NCI-H510A (cell line): Measurements from ENCODE around the gene SLC25A45.
A peak's percentile ranks its signal among the peaks of the same experiment; 100 is the strongest.

ENCODE experiments used
- DNase-seq: peaks from one replicate; lab custom pipeline; 2025; lab: John Stamatoyannopoulos, UW

SLC25A45 gene, protein sequence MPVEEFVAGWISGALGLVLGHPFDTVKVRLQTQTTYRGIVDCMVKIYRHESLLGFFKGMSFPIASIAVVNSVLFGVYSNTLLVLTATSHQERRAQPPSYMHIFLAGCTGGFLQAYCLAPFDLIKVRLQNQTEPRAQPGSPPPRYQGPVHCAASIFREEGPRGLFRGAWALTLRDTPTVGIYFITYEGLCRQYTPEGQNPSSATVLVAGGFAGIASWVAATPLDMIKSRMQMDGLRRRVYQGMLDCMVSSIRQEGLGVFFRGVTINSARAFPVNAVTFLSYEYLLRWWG

DNA sequence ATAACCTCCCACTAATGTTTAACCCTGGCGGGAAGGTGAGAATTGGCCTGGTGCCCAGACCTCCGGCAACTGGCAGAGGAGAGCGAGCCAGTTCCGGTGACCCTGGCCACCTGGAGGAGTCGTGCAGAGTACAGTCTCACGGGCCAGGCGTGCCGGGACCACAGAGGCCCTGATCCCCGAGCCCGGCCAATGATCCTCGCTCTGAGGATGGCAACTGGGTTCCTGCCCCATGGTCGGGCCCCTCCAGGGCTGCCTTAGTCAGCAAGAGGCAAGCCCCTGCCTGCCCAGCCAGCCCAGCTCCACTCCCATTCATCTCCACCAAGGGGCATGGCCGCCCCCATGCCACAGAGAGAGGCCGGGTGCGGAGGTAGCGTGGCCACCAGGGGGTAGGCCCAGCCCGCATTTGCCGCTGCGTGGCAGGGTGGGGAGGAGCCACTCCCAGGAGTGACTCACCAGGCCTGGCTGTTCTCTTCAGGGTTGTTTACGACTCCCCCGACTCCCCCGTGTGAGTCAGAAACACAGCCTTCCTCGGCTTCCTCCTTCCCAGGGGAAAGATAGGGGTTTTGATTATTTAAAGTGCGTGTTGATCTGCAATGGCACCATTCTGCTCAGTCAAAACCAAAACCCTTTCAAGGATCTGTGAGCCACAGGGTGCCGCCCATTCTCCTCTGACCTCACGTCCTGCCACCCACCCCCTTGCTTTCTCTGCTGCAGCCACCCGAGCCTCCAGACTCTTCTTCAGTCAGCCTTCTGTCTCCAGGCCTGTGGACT is at the start of gene SLC25A45:
Gene SLC25A45 (minus strand): TSS at position 614 of the 771 bp plus-strand sequence. CDS start 695 bp downstream, outside the sequence.
- DNase-seq, result peak; percentile 92

DNA sequence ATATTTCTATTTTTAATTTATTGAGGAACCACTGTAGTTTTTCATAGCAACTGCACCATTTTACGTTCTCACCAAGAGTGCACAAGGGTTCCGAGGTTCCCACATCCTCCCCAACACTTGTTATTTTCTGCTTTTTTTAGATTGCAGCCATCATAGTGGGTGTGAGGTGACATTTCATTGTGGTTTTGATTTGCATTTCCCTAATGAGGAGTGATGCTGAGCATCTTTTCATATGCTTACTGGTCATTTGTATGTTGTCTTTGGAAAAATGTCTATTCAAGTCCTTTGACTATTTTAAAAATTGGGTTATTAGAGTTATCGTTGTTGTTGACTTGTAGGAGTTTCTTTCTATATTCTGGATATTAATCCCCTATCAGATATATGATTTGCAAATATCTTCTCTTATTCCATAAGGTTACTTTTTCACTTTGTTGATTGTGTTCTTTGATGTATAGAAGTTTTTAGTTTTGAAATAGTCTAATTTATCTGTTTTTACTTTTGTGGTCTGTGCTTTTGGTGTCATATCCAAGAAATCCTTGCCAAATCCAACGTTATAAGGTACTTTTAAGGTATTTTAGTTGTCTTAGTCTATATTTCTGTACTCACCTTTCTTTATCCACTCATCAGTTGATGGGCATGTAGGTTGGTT is 49.1 kb upstream of the SLC25A45 start:
- DNase-seq, result no peak

DNA sequence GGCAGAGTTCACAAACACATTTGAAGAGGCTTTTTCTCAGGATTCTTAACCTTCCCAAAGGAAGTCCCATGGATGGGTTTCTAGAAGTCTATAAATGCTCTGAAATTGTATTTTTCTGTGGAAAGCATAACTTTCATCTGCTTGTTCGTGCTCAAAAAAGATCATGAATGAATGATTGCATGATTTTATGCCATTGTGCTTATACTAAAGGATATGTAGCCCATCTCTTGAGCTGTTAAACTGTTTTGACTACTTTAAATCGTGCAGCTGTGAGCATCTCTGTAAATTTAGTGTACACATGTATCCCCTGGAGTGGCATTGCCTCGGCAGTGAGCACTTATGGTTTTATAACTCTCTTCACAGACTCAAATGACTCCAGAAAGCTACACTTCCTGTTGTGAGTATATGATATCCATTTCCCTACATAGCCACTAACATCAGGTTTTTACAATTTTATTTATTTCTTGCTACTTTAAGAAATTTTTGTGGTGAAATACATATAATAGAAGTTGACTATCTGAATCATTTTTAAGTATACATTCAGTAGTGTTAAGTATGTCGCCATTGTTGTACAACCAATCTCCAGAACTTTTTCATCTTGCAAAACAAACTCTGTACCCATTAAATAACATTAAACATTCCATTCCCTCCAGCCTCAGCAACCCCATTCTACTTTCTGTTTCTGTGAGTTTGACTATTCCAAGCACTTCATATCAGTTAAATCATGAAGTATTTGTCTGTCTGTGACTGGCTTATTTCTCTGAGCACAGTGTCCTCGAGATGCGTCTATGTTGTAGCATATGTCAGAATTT is 48.2 kb upstream of the SLC25A45 start:
- no peak for DNase-seq

DNA sequence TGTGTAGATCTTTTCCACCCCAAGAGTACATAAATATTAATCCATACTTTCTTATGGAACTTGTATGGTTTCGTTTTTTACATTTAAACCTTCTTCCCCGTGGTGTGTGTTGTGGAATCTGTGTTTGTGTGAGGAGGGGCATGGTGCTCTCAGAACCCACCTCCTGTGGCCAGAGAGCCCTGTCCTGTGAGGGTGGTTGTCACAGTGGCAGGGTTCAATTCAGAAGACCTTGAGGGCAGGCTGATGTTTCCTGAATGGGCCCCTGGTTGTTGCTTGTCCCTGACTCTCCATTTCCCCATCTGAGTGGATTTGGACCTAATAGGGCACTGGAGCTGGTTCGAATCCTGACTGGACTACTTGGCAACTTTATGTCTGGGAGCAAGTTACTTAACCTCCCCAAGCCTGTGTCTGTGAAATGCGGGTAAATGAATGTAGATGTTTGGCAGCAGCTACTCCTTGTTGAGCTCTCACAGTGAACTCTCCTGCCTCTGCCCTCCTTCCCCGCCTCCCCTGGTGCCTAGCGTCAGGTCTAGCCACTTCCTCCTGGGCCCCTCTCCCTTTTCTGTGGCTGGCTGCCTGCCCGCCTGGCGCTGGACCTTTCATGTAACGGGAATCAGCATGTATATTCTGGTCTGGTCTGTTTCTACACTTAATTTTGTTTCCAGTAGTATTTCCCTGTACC is 47.4 kb upstream of the SLC25A45 start:
- no peak for DNase-seq

DNA sequence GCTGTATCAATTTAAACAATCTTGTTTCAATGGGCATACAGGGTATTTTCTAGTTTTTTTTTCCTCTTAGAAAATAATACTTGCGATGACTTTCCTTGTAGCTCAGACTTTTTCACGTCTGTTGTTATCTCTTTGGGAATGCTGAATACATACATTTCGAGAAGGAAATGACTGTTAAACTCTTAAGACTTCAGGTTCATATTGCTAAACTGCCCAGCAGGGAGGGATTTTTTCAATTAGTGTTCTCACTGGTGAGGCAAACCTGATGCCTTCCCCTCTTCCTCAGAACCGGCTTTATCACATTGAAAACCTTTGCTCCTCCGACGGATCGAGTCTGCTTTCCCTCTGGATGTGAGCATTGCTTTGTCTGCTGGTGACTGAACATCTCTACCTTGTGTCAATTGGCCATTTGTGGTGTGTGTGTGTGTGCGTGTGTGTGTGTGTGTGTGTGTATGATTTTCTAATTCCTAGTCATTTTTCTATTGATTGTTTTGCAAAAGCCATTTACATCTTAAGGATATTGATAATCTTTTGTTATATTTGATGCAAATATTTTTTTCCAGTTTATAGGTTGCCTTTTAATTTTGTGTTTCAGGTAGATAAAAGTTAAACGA is 46.7 kb upstream of the SLC25A45 start:
- no peak for DNase-seq

DNA sequence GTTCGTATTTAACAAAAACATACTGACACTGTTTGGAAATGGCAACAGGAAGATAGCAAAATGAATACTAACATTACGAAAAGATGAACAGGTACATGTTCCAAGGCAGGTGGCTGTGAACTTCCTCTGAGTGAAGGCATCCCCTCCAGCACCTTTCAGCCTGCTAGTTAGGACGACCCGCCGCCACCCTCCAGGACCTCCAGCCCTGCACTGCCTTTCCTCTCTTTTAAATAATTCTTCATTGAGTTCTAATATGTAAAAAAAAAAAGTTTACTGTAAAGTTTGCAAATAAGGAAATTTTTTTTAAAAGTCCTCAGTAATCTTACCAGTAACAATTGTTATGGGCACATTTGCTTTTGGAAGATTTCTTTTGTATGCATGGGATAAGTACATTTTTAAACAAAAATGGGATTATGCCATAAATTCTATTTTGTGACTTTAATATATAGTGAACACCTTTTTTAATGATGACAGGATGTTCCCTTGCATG is 46.2 kb upstream of the SLC25A45 start:
- no peak for DNase-seq

DNA sequence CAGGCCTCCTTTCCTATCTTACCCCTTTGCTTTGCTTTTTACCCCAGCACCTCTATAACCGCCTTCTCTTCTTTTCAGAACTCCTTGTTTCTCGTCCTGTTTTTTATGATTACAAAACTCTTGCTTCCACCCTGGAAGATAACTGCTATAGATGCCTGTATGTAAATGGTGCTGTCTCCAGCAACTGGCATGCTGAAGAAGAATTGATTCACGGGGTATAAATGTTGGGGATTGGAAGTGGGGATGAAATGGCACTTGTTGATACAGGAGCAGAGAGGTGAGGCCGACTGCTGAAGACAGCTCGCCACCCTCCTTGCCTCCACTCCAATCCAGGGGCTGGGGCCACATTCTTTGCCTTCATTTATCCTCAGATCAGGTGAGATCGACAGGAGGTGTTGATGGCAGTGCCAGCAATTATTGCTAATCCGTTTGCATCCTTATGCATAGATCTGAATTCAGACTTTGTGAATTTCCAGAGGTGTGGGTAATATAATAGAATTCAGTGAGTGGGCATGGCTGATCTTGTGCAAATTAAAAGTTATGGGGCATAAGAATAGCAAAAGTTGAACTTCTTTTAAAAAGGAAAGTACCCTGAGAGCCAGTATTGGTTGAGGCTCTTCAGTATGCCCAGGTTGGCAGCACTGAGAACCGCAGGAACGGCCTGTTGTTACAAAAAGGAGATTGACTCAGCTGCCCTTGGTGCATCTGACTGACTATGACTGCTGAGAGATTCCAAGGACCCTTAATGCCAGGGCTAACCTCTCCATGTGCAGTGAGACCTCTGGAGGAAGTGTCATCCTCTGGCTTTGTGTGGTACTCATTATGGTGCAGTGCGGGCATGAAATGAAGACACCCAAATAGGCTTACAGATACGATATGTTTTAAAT is 45.5 kb upstream of the SLC25A45 start:
- no peak for DNase-seq

DNA sequence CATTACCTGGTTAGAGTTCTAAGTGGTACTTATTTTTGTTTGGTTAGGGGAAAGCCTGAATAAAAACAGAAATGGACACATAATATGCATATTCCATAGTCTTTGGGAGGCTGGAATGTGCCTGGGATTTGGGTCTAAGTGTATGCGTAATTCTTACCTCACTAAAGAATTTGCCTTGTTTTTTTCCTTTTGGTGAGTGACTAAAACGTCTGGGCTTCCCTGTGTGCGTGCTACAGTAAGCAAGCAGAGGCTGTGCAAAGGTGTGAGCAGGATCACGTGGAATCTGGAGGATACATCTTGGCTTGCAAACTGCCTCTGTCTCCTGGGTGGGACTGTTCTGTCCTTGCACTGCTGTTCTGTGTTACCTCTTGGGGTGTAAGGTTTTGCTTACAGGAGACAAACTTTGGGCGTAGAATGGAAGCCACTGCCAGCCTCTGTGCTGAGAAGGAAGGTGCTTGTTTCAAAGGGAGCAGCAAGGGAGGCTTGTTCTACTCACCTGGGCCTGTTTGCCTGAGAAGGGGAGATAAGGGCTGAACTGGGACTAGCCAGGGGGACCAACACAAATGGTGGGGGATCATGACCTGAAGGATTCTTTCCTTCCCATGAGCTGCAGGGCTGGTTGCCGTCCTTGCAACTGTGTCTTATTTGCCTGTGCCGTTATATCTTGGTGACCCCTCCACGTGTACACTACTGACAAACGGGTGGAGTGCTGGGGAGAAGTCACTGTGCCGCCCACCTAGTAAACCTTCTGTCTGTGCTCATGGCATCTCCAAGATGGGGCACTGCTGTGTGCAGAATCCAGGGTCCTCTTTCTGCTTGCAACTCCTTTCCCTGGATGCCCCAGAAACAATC is 44.6 kb upstream of the SLC25A45 start:
- no peak for DNase-seq

DNA sequence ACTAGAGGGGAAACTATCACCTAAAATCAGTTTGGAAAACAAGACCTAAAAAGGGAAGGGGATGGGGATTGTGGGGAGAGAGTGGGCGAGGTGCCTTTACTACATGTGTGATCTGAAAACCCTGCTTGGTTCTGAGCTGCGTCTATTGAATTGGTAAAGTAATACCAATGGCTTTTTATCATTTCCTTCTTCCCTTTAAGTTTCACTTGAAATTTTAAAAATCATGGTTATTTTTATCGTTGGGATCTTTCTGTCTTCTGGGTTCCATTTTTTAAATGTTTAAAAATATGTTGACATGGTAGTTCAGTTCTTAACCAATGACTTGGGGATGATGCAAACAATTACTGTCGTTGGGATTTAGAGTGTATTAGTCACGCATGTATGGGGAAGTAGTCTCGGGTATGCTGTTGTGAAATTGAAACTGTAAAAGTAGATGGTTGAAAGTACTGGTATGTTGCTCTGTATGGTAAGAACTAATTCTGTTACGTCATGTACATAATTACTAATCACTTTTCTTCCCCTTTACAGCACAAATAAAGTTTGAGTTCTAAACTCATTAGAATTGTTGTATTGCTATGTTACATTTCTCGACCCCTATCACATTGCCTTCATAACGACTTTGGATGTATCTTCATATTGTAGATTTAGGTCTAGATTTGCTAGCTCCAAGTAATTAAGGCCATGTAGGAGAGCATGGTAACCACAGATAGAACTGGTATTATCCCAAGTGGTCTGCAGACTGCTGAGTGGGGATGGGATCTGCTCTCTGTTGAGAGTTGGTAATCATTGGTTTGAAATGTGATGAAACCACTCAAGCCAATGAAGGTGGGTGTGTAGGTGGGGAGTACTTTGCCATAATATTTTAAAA is 43.8 kb upstream of the SLC25A45 start:
- DNase-seq, result no peak

DNA sequence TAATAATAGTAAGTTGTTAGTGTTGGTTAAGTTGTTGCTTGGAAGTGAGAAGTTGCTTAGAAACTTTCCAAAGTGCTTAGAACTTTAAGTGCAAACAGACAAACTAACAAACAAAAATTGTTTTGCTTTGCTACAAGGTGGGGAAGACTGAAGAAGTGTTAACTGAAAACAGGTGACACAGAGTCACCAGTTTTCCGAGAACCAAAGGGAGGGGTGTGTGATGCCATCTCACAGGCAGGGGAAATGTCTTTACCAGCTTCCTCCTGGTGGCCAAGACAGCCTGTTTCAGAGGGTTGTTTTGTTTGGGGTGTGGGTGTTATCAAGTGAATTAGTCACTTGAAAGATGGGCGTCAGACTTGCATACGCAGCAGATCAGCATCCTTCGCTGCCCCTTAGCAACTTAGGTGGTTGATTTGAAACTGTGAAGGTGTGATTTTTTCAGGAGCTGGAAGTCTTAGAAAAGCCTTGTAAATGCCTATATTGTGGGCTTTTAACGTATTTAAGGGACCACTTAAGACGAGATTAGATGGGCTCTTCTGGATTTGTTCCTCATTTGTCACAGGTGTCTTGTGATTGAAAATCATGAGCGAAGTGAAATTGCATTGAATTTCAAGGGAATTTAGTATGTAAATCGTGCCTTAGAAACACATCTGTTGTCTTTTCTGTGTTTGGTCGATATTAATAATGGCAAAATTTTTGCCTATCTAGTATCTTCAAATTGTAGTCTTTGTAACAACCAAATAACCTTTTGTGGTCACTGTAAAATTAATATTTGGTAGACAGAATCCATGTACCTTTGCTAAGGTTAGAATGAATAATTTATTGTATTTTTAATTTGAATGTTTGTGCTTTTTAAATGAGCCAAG is 42.9 kb upstream of the SLC25A45 start:
- no peak for DNase-seq

DNA sequence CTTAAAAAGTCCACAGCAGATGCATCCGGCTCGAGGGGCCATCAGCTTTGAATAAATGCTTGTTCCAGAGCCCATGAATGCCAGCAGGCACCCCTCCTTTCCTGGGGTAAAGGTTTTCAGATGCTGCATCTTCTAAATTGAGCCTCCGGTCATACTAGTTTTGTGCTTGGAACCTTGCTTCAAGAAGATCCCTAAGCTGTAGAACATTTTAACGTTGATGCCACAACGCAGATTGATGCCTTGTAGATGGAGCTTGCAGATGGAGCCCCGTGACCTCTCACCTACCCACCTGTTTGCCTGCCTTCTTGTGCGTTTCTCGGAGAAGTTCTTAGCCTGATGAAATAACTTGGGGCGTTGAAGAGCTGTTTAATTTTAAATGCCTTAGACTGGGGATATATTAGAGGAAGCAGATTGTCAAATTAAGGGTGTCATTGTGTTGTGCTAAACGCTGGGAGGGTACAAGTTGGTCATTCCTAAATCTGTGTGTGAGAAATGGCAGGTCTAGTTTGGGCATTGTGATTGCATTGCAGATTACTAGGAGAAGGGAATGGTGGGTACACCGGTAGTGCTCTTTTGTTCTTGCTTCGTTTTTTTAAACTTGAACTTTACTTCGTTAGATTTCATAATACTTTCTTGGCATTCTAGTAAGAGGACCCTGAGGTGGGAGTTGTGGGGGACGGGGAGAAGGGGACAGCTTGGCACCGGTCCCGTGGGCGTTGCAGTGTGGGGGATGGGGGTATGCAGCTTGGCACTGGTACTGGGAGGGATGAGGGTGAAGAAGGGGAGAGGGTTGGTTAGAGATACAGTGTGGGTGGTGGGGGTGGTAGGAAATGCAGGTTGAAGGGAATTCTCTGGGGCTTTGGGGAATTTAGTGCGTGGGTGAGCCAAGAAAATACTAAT is 42.0 kb upstream of the SLC25A45 start:
- DNase-seq, result no peak

DNA sequence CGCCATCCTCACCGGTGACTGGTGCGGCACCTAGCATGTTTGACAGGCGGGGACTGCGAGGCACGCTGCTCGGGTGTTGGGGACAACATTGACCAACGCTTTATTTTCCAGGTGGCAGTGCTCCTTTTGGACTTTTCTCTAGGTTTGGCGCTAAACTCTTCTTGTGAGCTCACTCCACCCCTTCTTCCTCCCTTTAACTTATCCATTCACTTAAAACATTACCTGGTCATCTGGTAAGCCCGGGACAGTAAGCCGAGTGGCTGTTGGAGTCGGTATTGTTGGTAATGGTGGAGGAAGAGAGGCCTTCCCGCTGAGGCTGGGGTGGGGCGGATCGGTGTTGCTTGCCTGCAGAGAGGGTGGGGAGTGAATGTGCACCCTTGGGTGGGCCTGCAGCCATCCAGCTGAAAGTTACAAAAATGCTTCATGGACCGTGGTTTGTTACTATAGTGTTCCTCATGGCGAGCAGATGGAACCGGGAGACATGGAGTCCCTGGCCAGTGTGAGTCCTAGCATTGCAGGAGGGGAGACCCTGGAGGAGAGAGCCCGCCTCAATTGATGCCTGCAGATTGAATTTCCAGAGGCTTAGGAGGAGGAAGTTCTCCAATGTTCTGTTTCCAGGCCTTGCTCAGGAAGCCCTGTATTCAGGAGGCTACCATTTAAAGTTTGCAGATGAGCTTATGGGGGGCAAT is 41.2 kb upstream of the SLC25A45 start:
- no peak for DNase-seq

DNA sequence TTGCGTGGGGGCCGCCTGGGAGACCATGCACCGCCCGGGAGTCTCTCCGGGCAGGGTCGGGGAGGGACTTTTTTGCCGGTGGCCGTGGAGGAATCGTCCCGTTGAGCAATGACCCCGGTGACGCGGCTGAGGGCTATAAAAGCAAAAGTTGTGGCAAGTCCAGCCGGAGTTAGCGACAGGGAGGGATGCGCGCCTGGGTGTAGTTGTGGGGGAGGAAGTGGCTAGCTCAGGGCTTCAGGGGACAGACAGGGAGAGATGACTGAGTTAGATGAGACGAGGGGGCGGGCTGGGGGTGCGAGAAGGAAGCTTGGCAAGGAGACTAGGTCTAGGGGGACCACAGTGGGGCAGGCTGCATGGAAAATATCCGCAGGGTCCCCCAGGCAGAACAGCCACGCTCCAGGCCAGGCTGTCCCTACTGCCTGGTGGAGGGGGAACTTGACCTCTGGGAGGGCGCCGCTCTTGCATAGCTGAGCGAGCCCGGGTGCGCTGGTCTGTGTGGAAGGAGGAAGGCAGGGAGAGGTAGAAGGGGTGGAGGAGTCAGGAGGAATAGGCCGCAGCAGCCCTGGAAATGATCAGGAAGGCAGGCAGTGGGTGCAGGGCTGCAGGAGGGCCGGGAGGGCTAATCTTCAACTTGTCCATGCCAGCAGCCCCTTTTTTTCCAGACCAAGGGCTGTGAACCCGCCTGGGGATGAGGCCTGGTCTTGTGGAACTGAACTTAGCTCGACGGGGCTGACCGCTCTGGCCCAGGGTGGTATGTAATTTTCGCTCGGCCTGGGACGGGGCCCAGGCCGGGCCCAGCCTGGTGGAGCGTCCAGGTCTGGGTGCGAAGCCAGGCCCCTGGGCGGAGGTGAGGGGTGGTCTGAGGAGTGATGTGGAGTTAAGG is 40.4 kb upstream of the SLC25A45 start, which contains the start of gene NEAT1:
Gene NEAT1 (plus strand): TSS at position 166 of the 883 bp plus-strand sequence.
- peak; percentile 80 for DNase-seq
